DND-41 (cell line): ENCODE data around the gene HLA-DRA.

Source experiments
- ATAC-seq: fragments of 200-7000 bp; cut with Tn5 transposase; 3 replicates; pipeline ENCODE4 v1.9.1; 2021; ENCODE audit warnings: low read depth; ENCODE audit not compliant: insufficient read depth
- DNase-seq: peaks from one replicate; pipeline ENCODE4 v3.0.0-alpha.2; 2020
- H2AFZ ChIP-seq: 2 replicates; pipeline ENCODE4 v1.6.0; 2012; ENCODE audit warnings: low read depth, low read length
- H3K27ac ChIP-seq: 2 replicates; pipeline ENCODE4 v1.5.1; 2012; ENCODE audit warnings: low read length, inconsistent platforms
- H3K27me3 ChIP-seq: fragments of 200-600 bp; sonication (generic); 2 replicates; pipeline ENCODE4 v1.6.0; 2012; ENCODE audit warnings: low read length, mild to moderate bottlenecking, inconsistent platforms; ENCODE audit not compliant: insufficient read depth, poor library complexity
- H3K36me3 ChIP-seq: 2 replicates; pipeline ENCODE4 v1.5.1; 2012; ENCODE audit warnings: low read length, inconsistent platforms; ENCODE audit not compliant: insufficient read depth
- H3K4me1 ChIP-seq: 2 replicates; pipeline ENCODE4 v1.5.1; 2012; ENCODE audit warnings: mild to moderate bottlenecking, low read length; ENCODE audit not compliant: insufficient read depth
- H3K4me2 ChIP-seq: 2 replicates; pipeline ENCODE4 v1.6.0; 2012; ENCODE audit warnings: mild to moderate bottlenecking, moderate library complexity, low read length, inconsistent platforms; ENCODE audit not compliant: insufficient read depth
- H3K4me3 ChIP-seq, 2 experiments: fragments of 200-600 bp in 1 of 2; shearing (Covaris generic) in 1 of 2; 2 replicates each; pipeline ENCODE4 v1.5.1; 2012 to 2016; ENCODE audit warnings: inconsistent platforms in 2 of 2, low read length in 2 of 2, mild to moderate bottlenecking in 2 of 2, low read depth in 1 of 2, moderate library complexity in 1 of 2
- H3K79me2 ChIP-seq: 2 replicates; pipeline ENCODE4 v1.6.0; 2012; ENCODE audit warnings: low read length, inconsistent platforms; ENCODE audit not compliant: insufficient read depth
- H3K9ac ChIP-seq: 2 replicates; pipeline ENCODE4 v1.6.0; 2012; ENCODE audit warnings: low read depth, mild to moderate bottlenecking, inconsistent platforms, low read length, moderate library complexity
- H3K9me3 ChIP-seq: 2 replicates; pipeline ENCODE4 v1.5.1; 2012; ENCODE audit warnings: low read length, moderate library complexity, mild to moderate bottlenecking, inconsistent platforms; ENCODE audit not compliant: insufficient read depth, severe bottlenecking
- H4K20me1 ChIP-seq: 2 replicates; pipeline ENCODE4 v1.6.0; 2012; ENCODE audit warnings: low read length; ENCODE audit not compliant: insufficient read depth
- CTCF ChIP-seq: IDR thresholded peaks from 2 replicates; pipeline ENCODE4 v1.5.1; 2012; ENCODE audit warnings: borderline replicate concordance, low read length, moderate library complexity, mild to moderate bottlenecking; ENCODE audit not compliant: poor library complexity, severe bottlenecking; ENCODE audit errors: extremely low read depth
- EZH2 ChIP-seq: IDR thresholded peaks from 3 replicates; pipeline ENCODE4 v1.6.1; 2012; ENCODE audit warnings: borderline replicate concordance, low read depth, mild to moderate bottlenecking, moderate library complexity, low read length, inconsistent platforms; ENCODE audit not compliant: severe bottlenecking

Gene HLA-DRA

GRCh38 chr6:32488083-32488482 is 48.4 kb downstream of the HLA-DRA start:
- no peak for DNase-seq
- Histone ChIP-seq H3K9ac (no peak overlapping the region), H4K20me1 (no peaks in the 10 kb centered on the region), H3K27ac (no peak overlapping the region), H3K4me1 (no peaks in the 10 kb centered on the region), H3K27me3 (peaks cover 3% of the 10 kb centered on the region), H3K79me2 (no peaks in the 10 kb centered on the region), H3K4me3 (no peak overlapping the region), H3K4me2 (no peak overlapping the region), H3K9me3 (no peaks in the 10 kb centered on the region), H3K36me3 (no peaks in the 10 kb centered on the region), H2AFZ (no peak overlapping the region)
- TF ChIP-seq CTCF = no peak
- TF ChIP-seq EZH2 = no peak
- ATAC-seq = no peak

DNA sequence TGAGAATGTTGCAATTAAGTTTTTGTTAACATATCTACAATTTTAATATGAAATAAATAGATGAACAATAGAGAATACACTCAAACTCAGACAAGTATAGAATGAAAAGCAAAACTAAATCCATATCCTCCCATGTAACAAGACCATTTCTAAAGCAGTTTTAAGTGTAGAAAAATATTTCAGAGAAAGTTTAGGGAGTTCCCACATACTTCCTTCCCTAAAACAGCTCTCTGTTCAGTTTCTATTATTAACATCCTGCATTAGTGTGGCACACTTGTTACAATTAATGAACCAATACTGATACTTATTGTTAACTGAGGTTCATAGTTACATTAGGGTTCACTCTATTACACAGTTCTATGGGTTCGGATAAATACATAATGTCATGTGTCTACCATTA is 52.0 kb downstream of the HLA-DRA start:
- Histone ChIP-seq H3K27ac (no peak overlapping the region), H3K4me1 (no peaks in the 10 kb centered on the region), H3K4me3 (no peak overlapping the region), H3K9me3 (no peaks in the 10 kb centered on the region), H2AFZ (no peak overlapping the region), H3K36me3 (no peaks in the 10 kb centered on the region), H3K9ac (no peak overlapping the region), H4K20me1 (no peaks in the 10 kb centered on the region), H3K27me3 (no peaks in the 10 kb centered on the region), H3K79me2 (no peaks in the 10 kb centered on the region), H3K4me2 (no peak overlapping the region)
- ATAC-seq (no peak), DNase-seq (no peak)
- TF ChIP-seq EZH2 = no peak
- TF ChIP-seq CTCF = no peak

GRCh38 chr6:32492351-32492750 is 52.7 kb downstream of the HLA-DRA start:
- ATAC-seq (no peak), DNase-seq (no peak)
- Histone ChIP-seq H4K20me1 (no peaks in the 10 kb centered on the region), H2AFZ (no peak overlapping the region), H3K9me3 (no peaks in the 10 kb centered on the region), H3K79me2 (no peaks in the 10 kb centered on the region), H3K27me3 (no peaks in the 10 kb centered on the region), H3K27ac (no peak overlapping the region), H3K4me1 (no peaks in the 10 kb centered on the region), H3K4me2 (no peak overlapping the region), H3K4me3 (no peak overlapping the region), H3K9ac (no peak overlapping the region), H3K36me3 (no peaks in the 10 kb centered on the region)
- no peak for TF ChIP-seq CTCF
